A549 (cell line): ENCODE results near the gene SPEN.

Source experiments
- EP300 ChIP-seq, 2 experiments: fragments of >200 bp; sonication (Bioruptor Twin); formaldehyde crosslinking; IDR thresholded peaks; 2 replicates in 1 of 2; 3 replicates in 1 of 2; pipeline ENCODE4 v1.6.1; 2016 to 2017
- POLR2AphosphoS2 ChIP-seq: conservative IDR thresholded peaks from 2 replicates; pipeline ENCODE4 v1.6.1; 2012; ENCODE audit warnings: low read length, improper control_type of control experiment, inconsistent platforms
- RAD21 ChIP-seq, 2 experiments: fragments of >200 bp in 1 of 2; sonication (Bioruptor Twin) in 1 of 2; formaldehyde crosslinking in 1 of 2; IDR thresholded peaks in 1 of 2; conservative IDR thresholded peaks in 1 of 2; 2 replicates in 1 of 2; 3 replicates in 1 of 2; pipeline ENCODE4 v1.6.1; 2012 to 2018; ENCODE audit warnings: inconsistent platforms in 1 of 2
- RFX5 ChIP-seq: fragments of 450-650 bp; IDR thresholded peaks from 2 replicates; pipeline ENCODE4 v1.7.1; 2014; ENCODE audit warnings: antibody characterized with exemption, mild to moderate bottlenecking, moderate library complexity

DNA sequence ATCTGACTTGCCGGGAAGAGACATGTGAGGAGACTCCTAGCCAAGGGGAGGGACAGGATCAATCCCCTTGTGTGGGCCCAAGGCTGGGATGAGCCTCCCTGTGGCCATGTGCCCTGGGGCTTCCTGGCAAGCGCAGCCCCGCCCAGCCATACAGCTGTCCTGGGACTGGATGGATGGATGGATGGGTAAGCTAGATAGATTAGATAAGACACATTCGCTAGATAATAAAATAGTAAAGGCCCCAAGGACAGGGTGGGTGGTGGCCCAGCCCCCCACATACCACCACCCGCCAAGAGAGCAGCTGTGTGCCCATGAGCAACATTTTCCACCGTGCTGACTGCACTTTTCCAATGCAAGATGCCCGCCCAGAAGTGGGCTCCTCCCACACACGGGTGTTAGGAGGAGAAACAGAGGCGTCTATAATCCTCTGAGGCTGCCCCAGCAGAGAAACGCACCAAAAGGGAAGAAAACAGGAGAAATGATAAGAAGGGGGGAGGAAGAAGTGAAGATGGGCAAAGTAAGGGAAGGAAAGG, 103.3 kb downstream of the SPEN start:
- TF ChIP-seq POLR2AphosphoS2 (no peak), RAD21 (conservative IDR thresholded peaks at IDR 0.05 in 1 of 2, IDR thresholded peaks at IDR 0.05 in 1 of 2) (no peak), EP300 (IDR thresholded peaks at IDR 0.05) (no peak), RFX5 (no peak)
